ENCODE data around the gene ST3GAL4.
"Not testable (repeated sequence)": the region's sequence is repeated elsewhere in the genome, so short reads cannot be mapped to it uniquely, and the experiment has no call there.

Gene ST3GAL4

GRCh38 chr11:126345759-126346585 is 9.5 kb upstream of the ST3GAL4 start:
- no peak for DNase-seq (ENCODE audit: low read depth, low spot score)

GRCh38 chr11:126346586-126346940 is 8.9 kb upstream of the ST3GAL4 start:
- DNase-seq (ENCODE audit: low read depth, low spot score) = no peak

GRCh38 chr11:126346946-126347345 is 8.5 kb upstream of the ST3GAL4 start:
- DNase-seq (ENCODE audit: low read depth, low spot score) = not testable (repeated sequence)

- DNase-seq (ENCODE audit: low read depth, low spot score) = no peak
Measured at GRCh38 chr11:126347751-126348668, 7.5 kb upstream of the ST3GAL4 start.

GRCh38 chr11:126348806-126349582 is 6.5 kb upstream of the ST3GAL4 start:
- DNase-seq (ENCODE audit: low read depth, low spot score) = no peak

- DNase-seq (ENCODE audit: low read depth, low spot score) = no peak
Measured at GRCh38 chr11:126350836-126351235, 4.7 kb upstream of the ST3GAL4 start.

- DNase-seq (ENCODE audit: low read depth, low spot score) = no peak
Measured at GRCh38 chr11:126352163-126352562, 3.3 kb upstream of the ST3GAL4 start.

- no peak for DNase-seq (ENCODE audit: low read depth, low spot score)
Measured at GRCh38 chr11:126352934-126353801, 2.3 kb upstream of the ST3GAL4 start.

GRCh38 chr11:126354631-126355323 is 709 bp upstream of the ST3GAL4 start:
- no peak for DNase-seq (ENCODE audit: low read depth, low spot score)

- DNase-seq (ENCODE audit: low read depth, low spot score) = no peak
Measured at GRCh38 chr11:126355926-126356897, 726 bp downstream of the ST3GAL4 start.

- DNase-seq (ENCODE audit: low read depth, low spot score) = no peak
Measured at GRCh38 chr11:126357055-126357962, 1.8 kb downstream of the ST3GAL4 start.

GRCh38 chr11:126357969-126358762 is 2.7 kb downstream of the ST3GAL4 start:
- no peak for DNase-seq (ENCODE audit: low read depth, low spot score)

- DNase-seq (ENCODE audit: low read depth, low spot score) = no peak
Measured at GRCh38 chr11:126358763-126359160, 3.3 kb downstream of the ST3GAL4 start.

- peak; percentile 46 for DNase-seq (ENCODE audit: low read depth, low spot score)
Measured at GRCh38 chr11:126359431-126360048, 4.1 kb downstream of the ST3GAL4 start.

- no peak for DNase-seq (ENCODE audit: low read depth, low spot score)
Measured at GRCh38 chr11:126360049-126360446, 4.6 kb downstream of the ST3GAL4 start.

- no peak for DNase-seq (ENCODE audit: low read depth, low spot score)
Measured at GRCh38 chr11:126361400-126361799, 5.9 kb downstream of the ST3GAL4 start.
